HEK293 (cell line): ENCODE measurements around the gene KRT15.

Experiments
- KLF1 ChIP-seq: fragments of 450-650 bp; formaldehyde crosslinking; IDR thresholded peaks from 2 replicates; pipeline ENCODE4 v1.5.1; 2016; ENCODE audit warnings: missing biosample characterization, missing genetic modification characterization
- ZFHX2 ChIP-seq: fragments of 450-650 bp; formaldehyde crosslinking; conservative IDR thresholded peaks from 2 replicates; pipeline ENCODE4 v1.5.1; 2016; ENCODE audit warnings: missing biosample characterization, missing genetic modification characterization
- ZNF350 ChIP-seq: fragments of 450-650 bp; formaldehyde crosslinking; IDR thresholded peaks from 2 replicates; pipeline ENCODE4 v1.5.0; 2017; ENCODE audit warnings: missing biosample characterization, mild to moderate bottlenecking, missing genetic modification characterization
- ZNF529 ChIP-seq: fragments of 450-650 bp; formaldehyde crosslinking; IDR thresholded peaks from 2 replicates; pipeline ENCODE4 v1.5.1; 2017; ENCODE audit warnings: missing genetic modification characterization, missing biosample characterization; ENCODE audit not compliant: insufficient replicate concordance
- ZNF660 ChIP-seq: fragments of 450-650 bp; IDR thresholded peaks from 2 replicates; pipeline ENCODE4 v1.5.1; 2018; ENCODE audit warnings: missing biosample characterization, mild to moderate bottlenecking, missing genetic modification characterization
- TF ChIP-seq, protein P1 (sequence below): fragments of 450-650 bp; IDR thresholded peaks from 2 replicates; pipeline ENCODE4 v1.5.1; 2018; ENCODE audit warnings: missing biosample characterization, mild to moderate bottlenecking, missing genetic modification characterization

The KRT15 gene

DNA sequence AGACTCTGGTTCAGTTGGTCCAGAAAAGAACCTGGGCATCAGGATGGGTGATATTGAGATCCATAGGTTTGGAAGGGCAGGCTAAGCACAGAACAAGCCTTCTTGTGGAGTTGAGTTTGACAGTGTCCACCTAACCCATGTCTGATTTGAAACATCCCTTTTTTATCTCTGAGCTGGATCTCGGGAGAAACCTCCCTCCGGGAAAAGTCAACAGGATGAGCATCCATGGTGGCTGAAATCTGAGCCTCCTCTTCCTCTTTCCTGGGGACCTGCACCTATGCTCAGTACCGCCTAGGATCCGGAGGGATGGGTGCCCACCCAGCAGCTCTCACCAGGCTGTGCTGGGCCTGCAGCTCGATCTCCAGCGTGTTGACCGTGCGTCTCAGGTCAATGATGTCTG, 54.9 kb downstream of the KRT15 start (continued):
- TF ChIP-seq, protein P1, sequence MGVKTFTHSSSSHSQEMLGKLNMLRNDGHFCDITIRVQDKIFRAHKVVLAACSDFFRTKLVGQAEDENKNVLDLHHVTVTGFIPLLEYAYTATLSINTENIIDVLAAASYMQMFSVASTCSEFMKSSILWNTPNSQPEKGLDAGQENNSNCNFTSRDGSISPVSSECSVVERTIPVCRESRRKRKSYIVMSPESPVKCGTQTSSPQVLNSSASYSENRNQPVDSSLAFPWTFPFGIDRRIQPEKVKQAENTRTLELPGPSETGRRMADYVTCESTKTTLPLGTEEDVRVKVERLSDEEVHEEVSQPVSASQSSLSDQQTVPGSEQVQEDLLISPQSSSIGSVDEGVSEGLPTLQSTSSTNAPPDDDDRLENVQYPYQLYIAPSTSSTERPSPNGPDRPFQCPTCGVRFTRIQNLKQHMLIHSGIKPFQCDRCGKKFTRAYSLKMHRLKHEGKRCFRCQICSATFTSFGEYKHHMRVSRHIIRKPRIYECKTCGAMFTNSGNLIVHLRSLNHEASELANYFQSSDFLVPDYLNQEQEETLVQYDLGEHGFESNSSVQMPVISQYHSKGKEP (tag by site-specific recombination), result no peak
- TF ChIP-seq KLF1 (tag by site-specific recombination), result no peak
- TF ChIP-seq ZFHX2 (tag by site-specific recombination), result no peak
- TF ChIP-seq ZNF660 (tag by site-specific recombination), result no peak
- no peak for TF ChIP-seq ZNF350 (tag by site-specific recombination)
- no peak for TF ChIP-seq ZNF529
